HG02642 (cell line): ENCODE data around the gene CLEC16A.

ENCODE experiments used
- ATAC-seq: cut with Tn5 transposase; IDR thresholded peaks from one replicate; pipeline ENCODE4 v1.9.1; 2021; ENCODE audit warnings: mild to moderate bottlenecking; ENCODE audit not compliant: unreplicated experiment, poor library complexity

The CLEC16A gene

DNA sequence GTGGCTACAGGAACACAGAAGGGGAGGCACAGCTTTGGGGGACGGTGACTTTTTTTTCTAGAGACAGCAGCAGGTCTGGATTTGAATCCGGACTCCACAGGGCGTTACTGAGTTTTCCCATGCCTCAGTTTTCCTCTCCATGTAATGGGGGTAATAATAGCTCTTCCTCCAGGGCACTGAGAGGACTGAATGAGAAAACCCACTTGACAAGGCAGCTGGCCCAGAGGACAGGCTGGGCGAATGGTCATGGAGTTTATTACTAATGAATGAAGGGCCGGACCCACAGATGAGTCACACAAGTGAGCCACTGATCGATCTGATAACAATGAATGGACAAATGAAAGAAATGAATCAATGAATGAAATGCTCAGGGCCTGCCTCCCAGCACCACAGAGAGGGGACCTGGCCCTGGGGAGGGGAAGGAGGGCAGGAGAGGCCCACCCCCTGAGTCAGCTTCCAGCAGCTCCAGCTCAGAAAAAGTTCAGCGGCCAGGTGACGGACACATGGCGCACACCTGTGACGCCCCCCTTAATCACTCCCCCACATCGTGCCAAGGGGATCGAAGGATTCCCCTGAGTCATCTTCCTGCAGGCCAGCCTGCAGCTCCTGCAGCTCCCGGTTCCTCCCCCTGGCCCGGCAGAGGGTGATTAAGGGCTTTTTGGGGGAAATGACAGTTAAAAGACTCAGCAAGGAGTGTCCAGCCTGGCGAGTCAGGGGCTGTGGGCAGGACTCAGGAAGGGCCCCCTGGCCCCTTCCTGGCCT lies 257.3 kb downstream of the CLEC16A start:
- ATAC-seq, result no peak

DNA sequence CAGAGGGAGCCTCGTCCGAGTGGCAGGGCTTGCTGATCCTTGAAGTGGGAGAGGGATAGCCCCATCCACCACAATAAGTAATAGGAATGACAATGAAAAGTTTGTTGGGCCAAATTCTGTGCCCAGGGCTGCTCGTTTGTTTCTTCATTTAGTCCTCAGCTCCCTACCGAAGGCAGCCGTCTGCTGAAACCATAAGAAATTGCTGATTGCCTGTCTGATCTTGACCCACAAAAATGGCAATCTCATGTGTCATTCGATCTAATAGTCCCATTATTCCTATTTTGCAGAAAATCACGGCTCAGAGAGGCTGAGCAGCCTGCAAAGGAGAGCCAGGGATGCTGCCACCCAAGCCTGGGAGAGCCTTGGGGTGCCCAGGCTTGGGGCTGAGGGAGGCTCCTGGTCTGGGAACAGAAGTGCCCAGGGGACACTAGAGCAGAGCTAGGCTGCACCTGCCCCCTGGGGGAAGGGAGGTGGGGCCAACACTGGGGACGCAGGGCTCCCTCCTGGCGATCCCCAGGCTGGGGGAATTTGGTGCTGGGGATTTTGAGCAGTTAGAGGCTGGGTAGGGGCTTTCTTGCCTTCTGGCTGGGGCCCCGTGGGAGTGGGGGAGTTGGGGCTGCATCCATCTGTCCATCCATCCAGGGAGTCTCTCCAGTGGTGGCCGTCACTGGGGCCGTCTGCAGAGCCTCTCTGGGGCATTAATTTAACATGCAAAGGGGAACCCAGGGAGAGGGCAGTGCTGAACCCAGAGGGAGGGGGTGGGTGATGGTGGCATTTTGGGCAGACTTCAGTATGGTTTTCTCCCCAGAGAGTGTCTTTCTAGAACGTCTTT lies 258.1 kb downstream of the CLEC16A start:
- ATAC-seq, result peak; percentile 48

GRCh38 chr16:11203111-11203623 lies 258.8 kb downstream of the CLEC16A start:
- ATAC-seq, result no peak

DNA sequence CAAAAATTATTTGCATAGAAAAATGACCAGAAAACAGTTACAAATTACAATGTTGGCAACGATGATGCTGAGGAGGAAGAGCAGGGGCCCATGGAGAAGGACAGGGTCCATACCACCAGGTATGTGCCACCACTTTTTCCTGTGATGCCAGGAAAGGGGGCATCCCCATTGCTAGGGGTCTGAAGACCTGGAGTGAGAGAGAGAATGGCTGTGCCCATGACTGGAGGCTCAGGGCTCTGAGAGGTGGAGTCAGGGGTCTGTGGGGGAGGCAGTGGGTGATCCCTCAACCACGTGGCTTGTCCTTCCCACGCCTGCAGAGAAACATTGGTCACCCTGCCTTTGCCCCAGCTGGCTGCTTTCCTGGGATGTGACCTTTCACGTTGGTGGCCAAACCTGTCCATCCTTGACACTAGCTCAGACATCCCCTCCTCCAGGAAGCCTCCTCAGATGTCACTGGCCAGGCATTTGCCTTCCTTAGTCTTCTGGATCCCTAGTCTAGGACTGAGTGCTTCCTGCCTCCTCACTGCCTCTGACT lies 260.2 kb downstream of the CLEC16A start:
- no peak for ATAC-seq

DNA sequence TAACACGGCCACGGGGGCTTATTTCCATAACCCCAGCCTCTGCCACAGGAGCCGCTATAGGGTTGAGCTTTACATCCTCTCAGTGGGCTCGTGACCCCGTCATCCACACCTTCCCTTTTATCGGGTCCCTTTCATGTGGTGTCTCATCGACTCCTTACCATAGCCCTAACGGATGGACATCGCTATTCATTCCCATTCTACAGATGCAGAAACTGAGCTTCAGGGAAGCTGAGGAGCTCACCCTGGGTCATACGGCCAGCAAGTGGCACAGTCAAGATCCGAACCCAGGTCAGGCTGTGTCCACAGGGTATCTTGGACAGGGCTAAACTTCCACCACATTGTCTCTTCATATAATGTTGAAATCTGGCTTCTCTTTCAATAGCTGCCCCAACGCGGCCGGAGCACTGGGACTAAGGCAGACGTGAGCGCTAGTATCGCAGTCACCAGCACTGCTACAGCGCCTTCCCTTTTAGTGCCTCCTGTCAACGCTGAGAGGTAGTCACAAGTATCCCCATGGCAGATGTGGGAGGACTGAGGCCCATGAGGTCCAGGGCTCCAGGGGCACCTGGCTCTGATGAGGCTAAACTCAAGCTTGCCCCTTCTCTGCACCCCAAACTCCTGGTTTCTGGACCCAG lies 260.8 kb downstream of the CLEC16A start:
- no peak for ATAC-seq

DNA sequence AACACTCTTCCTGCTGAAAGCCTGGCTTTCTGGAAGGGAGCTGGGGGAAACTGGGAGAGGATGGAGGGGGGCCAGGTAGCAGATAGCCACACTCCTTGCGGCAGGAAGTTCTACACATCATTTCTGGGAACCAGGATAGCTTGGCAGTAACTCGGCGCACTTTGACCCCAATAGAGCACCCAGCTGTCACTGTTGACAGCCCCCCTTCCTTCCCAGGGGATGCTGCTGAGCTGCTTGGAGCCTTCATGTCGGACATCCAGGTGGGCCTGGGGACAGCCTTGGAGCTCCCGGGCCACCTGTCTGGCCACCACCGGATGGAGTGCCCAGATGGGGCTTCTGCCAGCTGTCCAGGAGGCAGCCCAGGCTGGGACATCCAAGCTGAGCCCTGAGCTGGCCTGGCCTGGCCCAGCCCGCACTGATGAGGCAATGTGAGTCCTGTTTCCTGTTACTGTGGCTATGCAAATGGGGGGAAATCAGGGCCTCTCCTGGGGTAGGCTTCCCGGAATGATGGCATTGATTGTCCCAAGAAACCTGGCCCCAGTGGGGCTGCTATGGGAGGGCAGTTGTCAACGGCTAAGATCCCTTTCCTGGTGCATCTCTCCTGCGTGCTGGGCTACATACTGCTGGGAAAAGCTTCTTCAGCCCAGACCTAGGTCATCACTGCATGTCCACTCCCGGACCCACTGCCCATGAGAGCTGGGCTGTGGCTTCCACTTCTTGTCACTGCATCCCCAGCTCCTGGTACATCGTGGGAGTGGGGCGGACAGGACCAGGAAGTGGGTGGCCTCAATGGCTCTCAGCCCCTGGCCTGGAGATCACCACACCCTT lies 261.6 kb downstream of the CLEC16A start:
- peak; percentile 29 for ATAC-seq

DNA sequence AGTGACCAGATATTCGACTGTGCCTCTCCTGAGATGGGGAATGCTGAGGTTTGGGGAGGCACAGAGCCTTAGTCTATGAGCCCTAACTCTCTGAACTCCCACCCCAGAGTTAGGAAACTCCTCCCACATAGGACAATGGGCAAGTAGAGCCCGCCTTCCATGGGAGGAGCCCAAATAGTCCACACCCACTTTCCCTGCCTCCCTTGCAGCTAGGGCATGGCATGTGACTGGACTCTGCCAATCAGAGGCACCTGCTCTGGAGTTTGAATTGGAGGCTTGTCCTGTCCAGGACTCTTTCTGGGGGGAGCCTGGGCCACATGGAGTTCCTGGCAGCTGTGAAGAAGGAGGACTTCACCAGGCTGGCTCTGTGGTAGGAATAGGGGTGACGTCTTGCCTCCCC lies 263.3 kb downstream of the CLEC16A start:
- no peak for ATAC-seq

- ATAC-seq, result no peak
These were observed 264.7 kb downstream of the CLEC16A start for GRCh38 chr16:11208916-11209665.

DNA sequence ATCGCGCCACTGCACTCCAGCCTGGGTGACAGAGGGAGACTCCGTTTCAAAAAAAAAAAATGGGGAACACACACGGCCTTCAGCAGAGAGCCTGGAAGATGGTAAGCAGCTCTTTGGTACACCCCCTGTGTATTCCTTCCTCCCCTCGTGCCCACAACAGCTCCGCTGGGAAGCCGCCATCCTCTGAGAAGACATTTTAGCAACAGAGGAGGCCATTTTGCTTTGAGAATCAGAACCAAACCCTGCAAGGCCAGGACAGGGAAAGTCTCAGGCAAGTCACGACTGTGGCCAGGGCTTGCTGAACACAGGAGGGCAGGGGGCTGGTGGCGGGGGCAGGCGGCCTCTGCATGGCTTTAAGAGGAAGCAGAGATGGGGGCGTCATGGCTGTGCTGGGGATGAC lies 265.9 kb downstream of the CLEC16A start:
- no peak for ATAC-seq

GRCh38 chr16:11211061-11211976 lies 267.0 kb downstream of the CLEC16A start:
- ATAC-seq, result no peak

DNA sequence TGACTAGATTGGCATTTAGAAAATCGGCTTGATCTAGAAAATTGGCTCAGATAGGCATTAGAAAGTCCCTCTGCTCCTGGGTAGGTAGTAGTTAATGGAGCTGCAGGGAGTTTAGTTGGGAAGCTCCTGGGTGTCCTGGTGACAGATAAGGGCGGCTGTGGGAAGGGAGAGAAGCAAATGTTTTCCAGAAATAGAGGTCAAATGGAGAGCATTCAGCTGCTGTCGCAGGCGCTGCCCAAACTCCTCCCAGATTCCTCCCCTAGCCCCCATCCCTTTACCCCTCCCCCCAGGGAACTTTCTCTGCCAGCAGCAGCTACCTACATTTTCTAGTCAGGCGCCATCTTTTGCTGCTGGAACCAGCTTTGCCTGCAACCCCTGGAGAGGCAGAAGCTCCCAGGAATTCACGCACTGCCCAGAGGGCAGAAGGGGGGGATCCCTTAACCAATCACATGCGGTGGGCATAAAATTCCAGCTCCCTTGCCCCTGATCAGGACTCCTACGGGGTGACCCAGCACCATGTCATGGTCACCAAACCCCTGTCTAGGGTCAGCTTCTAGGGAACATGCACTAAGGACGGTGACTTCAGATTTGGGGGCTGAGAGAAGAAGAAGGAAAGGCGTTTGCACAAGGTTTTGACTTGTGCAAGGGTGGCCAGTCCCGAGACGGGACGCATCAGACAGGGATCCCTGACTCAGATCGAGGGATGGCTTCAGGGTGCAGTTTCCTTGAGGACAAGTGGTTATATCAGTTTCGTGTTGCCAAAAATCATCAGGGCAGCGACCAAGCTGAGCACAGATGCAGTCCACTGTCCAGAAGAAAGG lies 267.8 kb downstream of the CLEC16A start:
- no peak for ATAC-seq

GRCh38 chr16:11212798-11213196 lies 268.4 kb downstream of the CLEC16A start:
- ATAC-seq, result no peak

DNA sequence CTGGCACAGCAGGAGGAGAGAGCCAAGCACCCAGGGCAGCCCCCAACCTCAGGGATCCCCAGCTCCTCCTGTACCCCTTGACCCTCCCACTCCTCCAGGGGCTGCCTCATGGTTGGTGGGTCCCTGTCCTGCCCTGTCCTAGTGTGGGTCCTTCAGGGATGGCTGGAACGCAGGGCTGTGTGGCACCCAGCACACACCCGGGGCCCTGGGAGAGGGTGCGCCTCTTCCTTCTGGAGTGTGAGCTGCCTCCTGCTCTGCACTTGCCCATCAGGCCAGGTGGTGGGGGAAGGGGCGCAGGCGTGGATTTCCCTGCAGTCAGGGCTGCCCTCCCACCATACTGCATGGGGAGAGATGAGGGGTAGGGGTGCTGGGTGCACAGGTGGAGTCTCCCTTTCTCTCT lies 269.0 kb downstream of the CLEC16A start:
- no peak for ATAC-seq

- ATAC-seq, result no peak
These were observed 269.4 kb downstream of the CLEC16A start for GRCh38 chr16:11213799-11214198.

- ATAC-seq, result no peak
These were observed 271.7 kb downstream of the CLEC16A start for GRCh38 chr16:11215935-11216556.

GRCh38 chr16:11217651-11218603 lies 273.6 kb downstream of the CLEC16A start:
- ATAC-seq, result no peak
